HepG2 (cell line): ENCODE results near the gene HSP90AB1. TPM values are rescaled to one million over a fixed set of nuclear protein-coding genes. Genes with fewer than 3 reads are reported as not detected.

Experiments
- ETV5 ChIP-seq: IDR thresholded peaks from 2 replicates; pipeline ENCODE4 v1.6.1; 2018; ENCODE audit warnings: missing biosample characterization, missing genetic modification reagents, inconsistent platforms, borderline replicate concordance
- FOXK1 ChIP-seq: sonication (generic); formaldehyde crosslinking; IDR thresholded peaks from 2 replicates; pipeline ENCODE4 v1.4.0; 2020; ENCODE audit warnings: low read depth, missing genetic modification reagents, borderline replicate concordance
- HIC2 ChIP-seq: sonication (generic); formaldehyde crosslinking; IDR thresholded peaks from 2 replicates; pipeline ENCODE4 v1.9.0; 2022; ENCODE audit warnings: low read depth, missing genetic modification reagents
- HNF4G ChIP-seq, 2 experiments: sonication (generic) in 1 of 2; formaldehyde crosslinking in 1 of 2; IDR thresholded peaks; 2 replicates each; pipeline versions ENCODE4 v1.4.0 to v1.6.1; 2011 to 2020; ENCODE audit warnings: borderline replicate concordance in 2 of 2, low read depth in 2 of 2, mild to moderate bottlenecking in 2 of 2, low read length in 1 of 2, missing genetic modification reagents in 1 of 2, moderate library complexity in 1 of 2
- KAT8 ChIP-seq: IDR thresholded peaks from 2 replicates; pipeline ENCODE4 v1.6.1; 2016; ENCODE audit warnings: missing genetic modification reagents, missing compliant biosample characterization
- MIER3 ChIP-seq: IDR thresholded peaks from 2 replicates; pipeline ENCODE4 v1.6.1; 2016; ENCODE audit warnings: missing compliant biosample characterization, borderline replicate concordance
- MLLT10 ChIP-seq: sonication (generic); formaldehyde crosslinking; IDR thresholded peaks from 2 replicates; pipeline ENCODE4 v1.4.0; 2020; ENCODE audit warnings: missing genetic modification reagents
- NR2F6 ChIP-seq, 2 experiments: IDR thresholded peaks; 2 replicates each; pipeline ENCODE4 v1.6.1; 2016; ENCODE audit warnings: antibody characterized with exemption in 1 of 2, mild to moderate bottlenecking in 1 of 2
- PAXIP1 ChIP-seq: sonication (generic); formaldehyde crosslinking; conservative IDR thresholded peaks from 2 replicates; pipeline ENCODE4 v1.4.0; 2020; ENCODE audit warnings: mild to moderate bottlenecking, missing genetic modification reagents, moderate library complexity
- RBFOX2 ChIP-seq: fragments of 200-400 bp; formaldehyde crosslinking; IDR thresholded peaks from 2 replicates; pipeline ENCODE4 v1.6.1; 2017; ENCODE audit warnings: low read depth, mild to moderate bottlenecking, low read length
- SOX5 ChIP-seq: IDR thresholded peaks from 2 replicates; pipeline ENCODE4 v1.6.1; 2016; ENCODE audit warnings: borderline replicate concordance
- TGIF2 ChIP-seq: IDR thresholded peaks from 2 replicates; pipeline ENCODE4 v1.6.1; 2016; ENCODE audit warnings: control low read depth, missing compliant biosample characterization
- ZMAT5 ChIP-seq: sonication (generic); formaldehyde crosslinking; IDR thresholded peaks from 2 replicates; pipeline ENCODE4 v1.5.0; 2020; ENCODE audit warnings: mild to moderate bottlenecking, low read depth, missing genetic modification reagents, borderline replicate concordance
- ZMYM3 ChIP-seq: sonication (generic); formaldehyde crosslinking; IDR thresholded peaks from 2 replicates; pipeline ENCODE4 v1.5.1; 2020; ENCODE audit warnings: mild to moderate bottlenecking, missing genetic modification reagents
- ZNF280D ChIP-seq: sonication (generic); formaldehyde crosslinking; IDR thresholded peaks from 2 replicates; pipeline ENCODE4 v1.5.1; 2020; ENCODE audit warnings: mild to moderate bottlenecking, missing genetic modification reagents
- ZNF362 ChIP-seq: sonication (generic); formaldehyde crosslinking; IDR thresholded peaks from 2 replicates; pipeline ENCODE4 v1.4.0; 2020; ENCODE audit warnings: missing genetic modification reagents, mild to moderate bottlenecking, borderline replicate concordance
- ZNF652 ChIP-seq: IDR thresholded peaks from 2 replicates; pipeline ENCODE4 v1.6.1; 2016; ENCODE audit warnings: low read depth, borderline replicate concordance
- polyA plus RNA-seq, 8 experiments: library from polyadenylated mRNA; depleted of rRNA in 3 of 8; stranded (reverse) in 7 of 8; unstranded in 1 of 8; fragments of >200 nt; fragmentation: Illumina TruSeq in 4 of 8; extraction: Trizol in 4 of 8; gene quantifications; 2 replicates each; pipeline versions ENCODE4 v1.2.1 to v1.2.3, GENCODE V29; 2011 to 2016; ENCODE audit warnings: low read depth in 4 of 8, missing spikeins in 1 of 8, mixed read lengths in 1 of 8; ENCODE audit not compliant: insufficient read depth in 1 of 8
- total RNA-seq, 5 experiments: library from RNA; depleted of rRNA; stranded (reverse); fragments of >200 nt; fragmentation: Illumina TruSeq; extraction: Trizol; gene quantifications; 2 replicates each; pipeline ENCODE4 v1.2.3, GENCODE V29; 2016; ENCODE audit warnings: low read depth in 1 of 5
- TF ChIP-seq, protein P1 (sequence below): sonication (generic); formaldehyde crosslinking; IDR thresholded peaks from 2 replicates; pipeline ENCODE4 v1.8.1; 2023; ENCODE audit warnings: mild to moderate bottlenecking, missing genetic modification reagents

HSP90AB1 gene
- total and polyA plus RNA-seq, 2 of the 13 experiments (the other 11 are each of a cell fraction or from before 2014, with no cell fraction given) = 1,325 to 1,472 TPM

- TF ChIP-seq HIC2 (CRISPR knock-in tag) (peak; percentile 47; the same call in 1 of the 2 replicates), ZNF362 (CRISPR knock-in tag) (peak; percentile 72; the same call in 1 of the 2 replicates), MIER3 (0 out of 2 replicates have a peak, but pooled peaks have one; percentile 34), PAXIP1 (CRISPR knock-in tag) (peak; percentile 29; the same call in 1 of the 2 replicates), ZMYM3 (CRISPR knock-in tag) (peak; percentile 65), NR2F6 (IDR thresholded peaks at IDR 0.05) (peak; percentile 79), NR2F6 (CRISPR knock-in tag; IDR thresholded peaks at IDR 0.05) (peak; percentile 86), KAT8 (0 out of 2 replicates have a peak, but pooled peaks have one; percentile 19), ZMAT5 (CRISPR knock-in tag) (no peak), SOX5 (CRISPR knock-in tag) (no peak), TGIF2 (CRISPR knock-in tag) (no peak), FOXK1 (CRISPR knock-in tag) (peak; percentile 34; the same call in 1 of the 2 replicates), HNF4G (IDR thresholded peaks at IDR 0.05; ENCODE audit: borderline replicate concordance, low read depth, low read length) (no peak), HNF4G (CRISPR knock-in tag; IDR thresholded peaks at IDR 0.05; ENCODE audit: borderline replicate concordance, low read depth) (0 out of 2 replicates have a peak, but pooled peaks have one; percentile 25), ZNF652 (CRISPR knock-in tag) (peak; percentile 79; the same call in 1 of the 2 replicates), MLLT10 (CRISPR knock-in tag) (no peak), RBFOX2 (no peak), ZNF280D (CRISPR knock-in tag) (no peak), ETV5 (CRISPR knock-in tag) (peak; percentile 58; the same call in 1 of the 2 replicates)
- TF ChIP-seq, protein P1, sequence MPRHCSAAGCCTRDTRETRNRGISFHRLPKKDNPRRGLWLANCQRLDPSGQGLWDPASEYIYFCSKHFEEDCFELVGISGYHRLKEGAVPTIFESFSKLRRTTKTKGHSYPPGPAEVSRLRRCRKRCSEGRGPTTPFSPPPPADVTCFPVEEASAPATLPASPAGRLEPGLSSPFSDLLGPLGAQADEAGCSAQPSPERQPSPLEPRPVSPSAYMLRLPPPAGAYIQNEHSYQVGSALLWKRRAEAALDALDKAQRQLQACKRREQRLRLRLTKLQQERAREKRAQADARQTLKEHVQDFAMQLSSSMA = no peak
Measured at GRCh38 chr6:44207966-44208365, 38.9 kb upstream of the HSP90AB1 start (continued).
